Neural cell (in vitro differentiated cells): ENCODE results near the gene ATP13A2.

Experiments
- CTCF ChIP-seq: fragments of 450-650 bp; IDR thresholded peaks from 2 replicates; pipeline ENCODE4 v1.5.1; 2014; ENCODE audit warnings: antibody characterized with exemption, mild to moderate bottlenecking, moderate library complexity; ENCODE audit not compliant: poor library complexity, severe bottlenecking
- EP300 ChIP-seq: fragments of 450-650 bp; conservative IDR thresholded peaks from 2 replicates; pipeline ENCODE4 v1.6.1; 2014; ENCODE audit warnings: antibody characterized with exemption, mild to moderate bottlenecking, moderate library complexity; ENCODE audit not compliant: poor library complexity, severe bottlenecking
- EZH2 ChIP-seq: fragments of 200-600, 300-800 bp; shearing (Covaris generic), sonication (generic); IDR thresholded peaks from 2 replicates; pipeline ENCODE4 v1.6.1; 2014; ENCODE audit warnings: antibody characterized with exemption, low read length, borderline replicate concordance, mild to moderate bottlenecking; ENCODE audit not compliant: insufficient read depth, poor library complexity, severe bottlenecking
- MXI1 ChIP-seq: fragments of 450-650 bp; conservative IDR thresholded peaks from 2 replicates; pipeline ENCODE4 v1.6.1; 2014; ENCODE audit warnings: antibody characterized with exemption, mild to moderate bottlenecking; ENCODE audit not compliant: poor library complexity, severe bottlenecking
- POLR2AphosphoS5 ChIP-seq: IDR thresholded peaks from 2 replicates; pipeline ENCODE4 v1.6.1; 2012
- REST ChIP-seq: IDR thresholded peaks from 2 replicates; pipeline ENCODE4 v1.6.1; 2012; ENCODE audit warnings: borderline replicate concordance

DNA sequence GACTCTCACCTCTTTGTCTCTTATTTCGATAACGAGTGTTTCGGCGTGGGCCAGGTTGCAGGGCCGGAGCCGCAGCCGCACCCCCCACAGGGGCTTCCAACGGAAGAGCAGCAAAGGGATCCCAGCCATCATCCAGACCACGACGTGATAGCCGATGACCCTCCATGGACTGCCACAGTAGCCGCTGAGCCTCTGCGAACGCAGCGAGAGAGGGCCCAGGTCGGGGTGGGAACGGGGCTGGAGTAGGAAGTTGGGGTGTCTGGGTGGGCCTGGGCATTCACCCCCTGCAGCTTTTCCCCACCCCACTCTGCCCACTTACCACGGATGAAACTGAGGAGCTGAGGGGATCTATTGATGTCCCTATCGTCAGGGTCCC lies 6.4 kb downstream of the ATP13A2 start:
- TF ChIP-seq CTCF (no peak), EZH2 (no peak), MXI1 (no peak), REST (no peak), EP300 (no peak), POLR2AphosphoS5 (no peak)
